PC-9 (cell line): ENCODE data around the gene CACNB1. TPM values are rescaled to one million over a fixed set of nuclear protein-coding genes. Genes with fewer than 3 reads are reported as not detected.

ENCODE experiments used
- BruUV-seq: library from RNA; stranded (reverse); fragments of 400-500 nt; replicated peaks from 2 replicates; lab custom pipeline; 2021; lab: Mats Ljungman, UMichigan
- CTCF ChIA-PET: fragments of 300-600 bp; sonication (Branson Sonifier 250); formaldehyde crosslinking; loops from one replicate; lab custom pipeline; 2022; ENCODE audit warnings: antibody characterized with exemption; lab: Charles Lee
- POLR2A ChIA-PET: fragments of 300-600 bp; sonication (Branson Sonifier 250); formaldehyde crosslinking; loops from one replicate; lab custom pipeline; 2022; ENCODE audit warnings: antibody characterized with exemption; ENCODE audit not compliant: unreplicated experiment; lab: Charles Lee
- DNase-seq, 2 experiments: peaks; one replicate each; pipeline versions ENCODE4 v3.0.0 to v3.0.0-alpha.2; 2015 to 2022; ENCODE audit warnings: mixed read lengths in 1 of 2
- H2AFZ ChIP-seq: fragments of 200-600 bp; sonication (generic); 2 replicates; pipeline ENCODE4 v1.8.1; 2017; ENCODE audit warnings: antibody characterized with exemption
- H3F3A ChIP-seq: fragments of 200-600 bp; sonication (generic); 2 replicates; pipeline ENCODE4 v1.8.1; 2017; ENCODE audit warnings: antibody characterized with exemption, mild to moderate bottlenecking, low read depth; ENCODE audit not compliant: insufficient read depth
- H3K27ac ChIP-seq: fragments of 200-600 bp; sonication (generic); 2 replicates; pipeline ENCODE4 v1.6.1; 2016; ENCODE audit warnings: mixed run types
- H3K27me3 ChIP-seq: fragments of 200-600 bp; sonication (generic); 2 replicates; pipeline ENCODE4 v1.6.1; 2016; ENCODE audit warnings: low read depth, mixed run types; ENCODE audit not compliant: insufficient read depth
- H3K36me3 ChIP-seq: fragments of 200-600 bp; sonication (generic); 2 replicates; pipeline ENCODE4 v1.6.1; 2016; ENCODE audit warnings: low read depth, mixed run types
- H3K4me1 ChIP-seq: fragments of 200-600 bp; sonication (generic); replicated peaks from 2 replicates; pipeline ENCODE4 v1.6.1; 2016; ENCODE audit warnings: mixed run types; ENCODE audit not compliant: insufficient read depth
- H3K4me2 ChIP-seq: fragments of 200-600 bp; sonication (generic); 2 replicates; pipeline ENCODE4 v1.6.1; 2017; ENCODE audit warnings: mixed run types
- H3K4me3 ChIP-seq: fragments of 200-600 bp; sonication (generic); 2 replicates; pipeline ENCODE4 v1.6.1; 2016; ENCODE audit warnings: mixed run types
- H3K79me2 ChIP-seq: fragments of 200-600 bp; sonication (generic); 2 replicates; pipeline ENCODE4 v1.6.1; 2017; ENCODE audit warnings: low read depth, mixed run types
- H3K9me2 ChIP-seq: fragments of 200-600 bp; sonication (generic); 2 replicates; pipeline ENCODE4 v1.8.1; 2017; ENCODE audit warnings: mild to moderate bottlenecking; ENCODE audit not compliant: insufficient read depth
- H3K9me3 ChIP-seq: fragments of 200-600 bp; sonication (generic); 2 replicates; pipeline ENCODE4 v1.8.1; 2016; ENCODE audit warnings: low read depth; ENCODE audit not compliant: insufficient read depth
- H4K20me1 ChIP-seq: fragments of 200-600 bp; sonication (generic); 2 replicates; pipeline ENCODE4 v1.8.1; 2017; ENCODE audit not compliant: insufficient read depth
- EZH2 ChIP-seq: fragments of 200-600 bp; sonication (generic); IDR thresholded peaks from 2 replicates; pipeline ENCODE4 v1.8.0; 2017; ENCODE audit warnings: antibody characterized with exemption, low read depth
- intact Hi-C: fragments of 100-400 bp; cut with micrococcal nuclease; formaldehyde crosslinking; loops from one replicate; pipeline ENCODE4 v1.10.0; 2022; ENCODE audit not compliant: unreplicated experiment
- total RNA-seq: library from RNA; stranded (reverse); gene quantifications from 2 replicates; pipeline ENCODE4 v1.2.3, GENCODE V29; 2021
- TF ChIP-seq, protein P1 (sequence below): fragments of 200-600 bp; sonication (generic); conservative IDR thresholded peaks from 2 replicates; pipeline ENCODE4 v1.6.1; 2017; ENCODE audit warnings: mixed run types, antibody characterized with exemption, mild to moderate bottlenecking, moderate library complexity

CACNB1 gene
- total RNA-seq, 1 experiment from 2014 or later = 21.4 TPM

DNA sequence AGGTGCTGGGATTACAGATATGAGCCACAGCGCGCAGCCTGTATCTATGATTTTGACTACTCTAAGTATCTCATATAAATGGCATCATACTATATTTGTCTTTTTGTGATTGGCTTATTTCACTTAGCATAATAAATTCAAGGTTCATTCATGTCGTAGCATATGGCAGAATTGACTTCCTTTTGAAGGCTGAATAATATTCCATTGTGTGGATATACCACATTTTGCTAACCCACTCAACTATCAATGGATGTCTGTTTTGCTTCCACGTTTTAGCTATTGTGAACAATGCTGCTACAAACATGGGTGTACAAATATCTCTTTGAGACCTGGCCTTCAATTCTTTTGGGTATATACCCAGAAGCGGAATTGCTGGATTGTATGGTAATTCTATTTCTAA is 56.2 kb downstream of the CACNB1 start:
- H3K27me3 ChIP-seq = no peaks in the 10 kb centered on the region
- H3K9me3 ChIP-seq = no peaks in the 10 kb centered on the region
- ChIA-PET CTCF (interaction anchor here (0.6 kb wide), 1 partner anchor 33 kb away, joined by 3 read pairs; no protein-coding TSS in a partner anchor), POLR2A (no interaction called here)
- H3K9me2 ChIP-seq = no peaks in the 10 kb centered on the region
- H3K4me2 ChIP-seq = no peak overlapping the region
- H4K20me1 ChIP-seq = no peaks in the 10 kb centered on the region
- peaks cover 19% of the 10 kb centered on the region for H3K4me1 ChIP-seq
- no peak overlapping the region for H3K27ac ChIP-seq
- no peak overlapping the region for H3K4me3 ChIP-seq
- H2AFZ ChIP-seq = no peak overlapping the region
- H3F3A ChIP-seq = peaks cover 27% of the 10 kb centered on the region; the same call in 1 of the 2 replicates
- TF ChIP-seq, protein P1, sequence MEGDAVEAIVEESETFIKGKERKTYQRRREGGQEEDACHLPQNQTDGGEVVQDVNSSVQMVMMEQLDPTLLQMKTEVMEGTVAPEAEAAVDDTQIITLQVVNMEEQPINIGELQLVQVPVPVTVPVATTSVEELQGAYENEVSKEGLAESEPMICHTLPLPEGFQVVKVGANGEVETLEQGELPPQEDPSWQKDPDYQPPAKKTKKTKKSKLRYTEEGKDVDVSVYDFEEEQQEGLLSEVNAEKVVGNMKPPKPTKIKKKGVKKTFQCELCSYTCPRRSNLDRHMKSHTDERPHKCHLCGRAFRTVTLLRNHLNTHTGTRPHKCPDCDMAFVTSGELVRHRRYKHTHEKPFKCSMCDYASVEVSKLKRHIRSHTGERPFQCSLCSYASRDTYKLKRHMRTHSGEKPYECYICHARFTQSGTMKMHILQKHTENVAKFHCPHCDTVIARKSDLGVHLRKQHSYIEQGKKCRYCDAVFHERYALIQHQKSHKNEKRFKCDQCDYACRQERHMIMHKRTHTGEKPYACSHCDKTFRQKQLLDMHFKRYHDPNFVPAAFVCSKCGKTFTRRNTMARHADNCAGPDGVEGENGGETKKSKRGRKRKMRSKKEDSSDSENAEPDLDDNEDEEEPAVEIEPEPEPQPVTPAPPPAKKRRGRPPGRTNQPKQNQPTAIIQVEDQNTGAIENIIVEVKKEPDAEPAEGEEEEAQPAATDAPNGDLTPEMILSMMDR = no peak
- no peak for TF ChIP-seq EZH2
- DNase-seq = no peak
- no TSS peak for BruUV-seq
- intact Hi-C loops = no loop called here
- H3K36me3 ChIP-seq = no peaks in the 10 kb centered on the region
- H3K79me2 ChIP-seq = no peaks in the 10 kb centered on the region

DNA sequence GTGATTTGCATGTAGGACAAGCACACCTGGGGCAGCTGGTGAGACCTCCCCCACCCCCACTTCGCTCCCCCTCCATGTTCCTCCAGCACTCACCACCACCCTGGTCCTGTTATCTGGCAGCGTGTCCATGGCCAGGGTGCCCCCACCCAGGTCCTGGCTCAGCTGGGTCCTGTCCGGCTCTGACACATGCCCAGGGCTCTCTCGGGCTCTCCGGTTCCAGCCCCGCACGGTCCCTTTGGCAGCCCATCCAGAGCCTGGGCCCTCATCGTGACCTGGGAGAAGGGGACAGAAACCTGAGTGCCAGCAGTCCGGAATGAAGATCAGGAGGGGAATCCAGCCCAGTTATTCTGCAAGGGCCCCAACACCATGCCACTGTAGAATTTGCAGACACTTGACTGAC is 57.9 kb downstream of the CACNB1 start:
- Histone ChIP-seq H3K4me2 (peak overlapping the region; percentile 59), H3K9me2 (no peaks in the 10 kb centered on the region), H3K36me3 (no peaks in the 10 kb centered on the region), H3K79me2 (no peaks in the 10 kb centered on the region), H3K9me3 (no peaks in the 10 kb centered on the region), H3K27me3 (no peaks in the 10 kb centered on the region), H4K20me1 (no peaks in the 10 kb centered on the region), H3F3A (peaks cover 27% of the 10 kb centered on the region; the same call in 1 of the 2 replicates), H3K4me1 (peaks cover 19% of the 10 kb centered on the region), H3K27ac (no peak overlapping the region), H3K4me3 (no peak overlapping the region), H2AFZ (no peak overlapping the region)
- POLR2A ChIA-PET = no interaction called here
- BruUV-seq = no TSS peak
- CTCF ChIA-PET = no interaction called here
- TF ChIP-seq, protein P1 = no peak
- no peak for TF ChIP-seq EZH2
- DNase-seq = no peak
- intact Hi-C loops = no loop called here

DNA sequence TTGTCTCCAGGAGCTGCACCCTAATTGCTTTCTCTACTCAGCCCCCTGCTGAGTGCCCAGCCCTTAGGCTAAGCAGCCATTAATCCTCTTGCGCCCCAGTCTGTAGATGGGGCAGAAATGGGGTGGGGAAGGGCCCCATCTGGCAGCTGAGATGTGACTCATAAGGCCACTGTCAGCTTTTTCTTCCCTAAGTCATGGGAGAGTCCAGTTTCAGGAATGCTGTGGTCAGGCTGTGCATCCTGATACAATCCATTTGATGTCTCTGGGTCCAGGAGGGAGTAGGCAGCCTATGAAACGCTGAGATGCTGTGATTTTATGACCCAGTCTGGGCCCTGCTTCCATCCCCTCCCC is 58.3 kb downstream of the CACNB1 start:
- Histone ChIP-seq H3K4me2 (peak overlapping the region; percentile 59), H3K27me3 (no peaks in the 10 kb centered on the region), H4K20me1 (no peaks in the 10 kb centered on the region), H3K4me1 (peaks cover 19% of the 10 kb centered on the region), H3K9me2 (no peaks in the 10 kb centered on the region), H2AFZ (no peak overlapping the region), H3K27ac (peak overlapping the region; percentile 30), H3K79me2 (no peaks in the 10 kb centered on the region), H3K36me3 (no peaks in the 10 kb centered on the region), H3K9me3 (no peaks in the 10 kb centered on the region), H3F3A (peaks cover 27% of the 10 kb centered on the region; the same call in 1 of the 2 replicates), H3K4me3 (no peak overlapping the region)
- peak; percentile 86 to 89 for DNase-seq
- no TSS peak for BruUV-seq
- ChIA-PET CTCF (no interaction called here), POLR2A (interaction anchor here (0.5 kb wide), 1 partner anchor 61 kb away, joined by 22 read pairs; the partner anchor contains the start of gene RPL19)
- TF ChIP-seq, protein P1 = no peak
- no peak for TF ChIP-seq EZH2
- intact Hi-C loops = no loop called here
